Motor neuron (in vitro differentiated cells): ENCODE measurements around the gene JPH3. TPM values are rescaled to one million over a fixed set of nuclear protein-coding genes. Genes with fewer than 3 reads are reported as not detected.
"Not testable (repeated sequence)": the region's sequence is repeated elsewhere in the genome, so short reads cannot be mapped to it uniquely, and the experiment has no call there.

Experiments
- ATAC-seq, 8 experiments: fragments of 200-7000 bp; cut with Tn5 transposase; replicated peaks in 6 of 8; 2 replicates each; pipeline ENCODE4 v1.8.0; 2021; ENCODE audit warnings: mild to moderate bottlenecking in 8 of 8, moderate library complexity in 8 of 8
- H3K27ac ChIP-seq, 2 donors: fragments of 250-450 bp; sonication (Bioruptor Pico); 2 replicates each; pipeline ENCODE4 v1.9.0; 2021; ENCODE audit warnings: antibody characterized with exemption in 2 of 2, mild to moderate bottlenecking in 2 of 2, moderate library complexity in 1 of 2
- H3K4me1 ChIP-seq, 2 donors: fragments of 250-450 bp; sonication (Bioruptor Pico); replicated peaks in 1 of 2; 2 replicates each; pipeline ENCODE4 v1.6.1; 2021; ENCODE audit warnings: antibody characterized with exemption in 2 of 2, mild to moderate bottlenecking in 2 of 2, moderate library complexity in 1 of 2
- H3K4me3 ChIP-seq, 5 donors: fragments of 250-450 bp; sonication (Bioruptor Pico); 2 replicates each; pipeline ENCODE4 v1.9.0; 2021; ENCODE audit warnings: antibody characterized with exemption in 5 of 5, mild to moderate bottlenecking in 5 of 5, moderate library complexity in 4 of 5
- WGBS, 10 experiments: fragments of 450-650 bp; shearing (Covaris generic); methylation state at CpG; one replicate each; pipeline ENCODE4 v1.0.0; 2022; 5-methylcytosine and 5-hydroxymethylcytosine counted together
- in situ Hi-C, 9 experiments: fragments of 400-800 bp; cut with MboI; loops; one replicate each; pipeline ENCODE4 v1.15.0; 2021; ENCODE audit warnings: low sequenced_read_pairs in 9 of 9, low pct_unique_long_range_greater_than_20kb in 2 of 9; ENCODE audit not compliant: unreplicated experiment in 9 of 9
- total RNA-seq, 8 experiments: library from RNA; unstranded; fragments of 300-600 nt; gene quantifications; 2 replicates each; pipeline versions ENCODE4 v1.2.3 to v1.2.4, GENCODE V29; 2022

The JPH3 gene
- total RNA-seq, 8 experiments from 2014 or later: 0.51 to 23.5 (median 12.8) TPM

DNA sequence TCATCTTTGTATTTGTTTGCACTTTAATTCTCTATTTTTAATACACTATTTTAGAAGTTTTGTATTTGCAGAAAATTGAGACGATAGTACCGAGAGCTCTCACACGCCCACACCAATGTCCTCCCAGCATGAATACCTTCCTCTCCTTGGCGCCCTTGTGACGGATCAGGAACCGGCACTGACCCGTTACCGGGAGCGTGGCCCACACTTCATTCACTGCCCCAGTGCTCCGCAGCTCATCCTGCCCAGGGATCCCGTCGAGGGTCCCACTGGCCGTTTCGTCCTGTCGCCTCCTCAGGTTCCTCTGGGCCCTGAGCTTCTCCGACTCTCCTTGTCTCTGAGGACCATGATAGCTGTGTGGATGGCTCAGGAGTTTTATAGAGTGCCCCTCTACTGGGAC, 112.9 kb downstream of the JPH3 start:
- no peak for ATAC-seq
- H3K27ac ChIP-seq: no peak overlapping the region
- 93 to 100% (median 98%) methylated on average over 1 to 16 of the region's 16 CpGs; no CpG with 5 or more reads in 2 of the 10 experiments for WGBS, 10 experiments

DNA sequence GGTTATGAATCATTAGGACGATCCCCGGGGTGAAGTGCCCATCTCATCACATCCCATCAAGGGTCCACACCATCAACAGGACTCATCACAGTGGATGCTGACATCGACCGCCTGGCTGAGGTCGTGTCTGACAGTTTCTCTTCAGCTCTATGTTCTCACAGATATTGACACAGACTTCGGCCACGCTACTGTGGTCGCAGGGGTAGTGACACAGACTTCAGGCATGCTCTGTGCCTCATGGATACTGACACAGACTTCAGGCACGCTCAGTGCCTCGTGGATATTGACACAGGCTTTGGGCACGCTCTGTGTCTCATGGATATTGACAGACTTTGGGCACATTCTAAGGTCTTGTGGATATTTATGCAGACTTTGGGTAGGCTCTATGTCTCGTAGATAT, 113.3 kb downstream of the JPH3 start:
- WGBS, 10 experiments: 90 to 100% (median 99%) methylated on average over 1 to 7 of the region's 12 CpGs; no CpG with 5 or more reads in 4 of the 10 experiments
- in situ Hi-C loops: no loop called here
- H3K27ac ChIP-seq: no peak overlapping the region
- ATAC-seq: no peak
- H3K4me3 ChIP-seq: no peak overlapping the region
- no peaks in the 10 kb centered on the region for H3K4me1 ChIP-seq

More for the DNA sequence above, 112.9 kb downstream of the JPH3 start:
- Histone ChIP-seq H3K4me1 (no peaks in the 10 kb centered on the region), H3K4me3 (no peak overlapping the region)
- in situ Hi-C loops: no loop called here

DNA sequence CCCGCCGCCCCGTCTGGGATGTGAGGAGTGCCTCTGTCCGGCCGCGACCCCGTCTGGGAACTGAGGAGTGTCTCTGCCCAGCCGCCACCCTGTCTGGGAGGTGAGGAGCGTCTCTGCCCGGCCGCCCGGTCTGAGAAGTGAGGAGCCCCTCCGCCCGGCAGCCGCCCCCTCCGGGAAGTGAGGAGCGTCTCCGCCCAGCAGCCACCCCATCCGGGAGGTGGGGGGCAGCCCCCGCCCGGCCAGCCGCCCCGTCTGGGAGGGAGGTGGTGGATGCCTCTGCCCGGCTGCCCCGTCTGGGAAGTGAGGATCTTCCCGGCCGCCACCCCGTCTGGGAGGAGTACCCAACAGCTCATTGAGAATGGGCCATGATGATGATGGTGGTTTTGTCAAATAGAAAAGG, 116.5 kb downstream of the JPH3 start:
- H3K4me3 ChIP-seq, H3K27ac ChIP-seq, in situ Hi-C loops: not testable (repeated sequence)
- H3K4me1 ChIP-seq: peaks cover 9 to 13% of the 10 kb centered on the region in 2 donors
- no CpG with 5 or more reads among the region's 28 CpGs for WGBS, 10 experiments
- peak in 1 of 8 experiments; percentile 41 for ATAC-seq

DNA sequence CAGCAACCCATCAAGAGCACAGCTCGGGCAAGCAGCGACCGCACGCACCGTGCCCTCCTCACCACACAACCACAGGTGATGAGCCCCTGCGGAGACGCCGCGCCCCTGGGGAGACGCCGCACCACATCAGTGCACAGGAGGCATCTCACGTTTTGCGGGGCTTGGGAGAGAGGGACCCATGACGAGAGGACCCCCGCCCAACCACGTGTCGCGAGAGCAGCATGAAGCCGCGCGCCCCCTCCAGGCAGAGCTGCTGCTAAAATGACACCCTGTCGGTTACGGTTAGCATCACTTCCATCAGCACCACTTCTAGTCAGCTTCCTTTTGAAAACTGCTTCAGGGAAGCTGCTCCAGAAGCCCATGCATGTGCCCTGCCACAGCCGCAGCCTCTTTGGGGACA, 118.1 kb downstream of the JPH3 start:
- Histone ChIP-seq H3K4me3 (no peak overlapping the region), H3K4me1 (peaks cover 9 to 13% of the 10 kb centered on the region in 2 donors), H3K27ac (no peak overlapping the region)
- ATAC-seq: no peak
- in situ Hi-C loops: no loop called here
- 87 to 100% (median 98%) methylated on average over 2 to 15 of the region's 24 CpGs; no CpG with 5 or more reads in 5 of the 10 experiments for WGBS, 10 experiments

DNA sequence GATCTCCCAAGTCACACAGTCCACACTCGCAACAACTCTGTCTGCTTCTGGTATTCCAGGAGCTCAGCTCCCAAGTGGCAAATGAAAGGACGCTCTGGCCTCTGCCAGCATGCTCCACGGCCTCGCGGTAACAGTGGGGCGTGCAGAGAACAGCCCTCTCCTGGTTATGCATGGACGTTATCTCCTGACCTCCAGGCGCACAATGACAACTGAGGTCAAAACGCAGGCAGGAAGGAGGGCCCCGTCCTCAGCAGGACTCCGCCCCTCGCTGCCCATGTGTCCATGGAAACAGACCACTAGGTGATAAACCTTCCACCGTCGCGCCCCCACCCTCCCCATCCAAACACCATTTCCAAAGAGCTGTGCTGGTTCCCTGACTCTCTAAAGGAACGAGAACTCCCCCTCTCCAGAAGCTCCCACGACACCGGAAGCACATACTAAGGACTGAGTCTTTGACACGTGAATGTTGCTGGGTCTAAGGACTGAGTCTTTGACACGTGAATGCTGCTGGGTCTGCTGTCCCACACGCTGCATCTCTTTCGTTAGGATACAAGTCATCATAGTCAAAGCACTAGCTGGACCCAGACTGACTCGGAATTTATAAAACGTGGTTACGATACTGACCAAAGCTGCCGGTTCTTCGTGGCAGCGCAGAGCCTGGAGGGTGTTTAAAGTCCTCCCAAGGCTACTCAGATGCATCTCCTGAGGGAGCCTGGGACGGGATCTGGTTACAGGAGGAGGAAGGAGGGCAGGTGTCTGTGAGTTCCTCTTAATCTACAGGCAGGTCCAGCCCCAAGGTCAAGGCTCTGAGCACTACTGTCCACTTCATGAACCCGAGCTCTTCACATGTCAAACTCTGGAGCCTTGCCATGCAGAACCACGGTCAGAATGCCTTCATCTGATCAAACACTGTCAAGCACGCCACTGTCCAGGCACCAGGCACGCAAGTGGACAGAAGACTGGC, 119.6 kb downstream of the JPH3 start:
- H3K27ac ChIP-seq: peak overlapping the region in 1 of 2 donors; percentile 35
- H3K4me3 ChIP-seq: no peak overlapping the region
- ATAC-seq: peak in 3 of 8 experiments; percentile 13 to 62 (median 59)
- in situ Hi-C loops: no loop called here
- WGBS, 10 experiments: 40 to 100% (median 92%) methylated on average over 1 to 18 of the region's 33 CpGs; no CpG with 5 or more reads in 1 of the 10 experiments
- H3K4me1 ChIP-seq: peaks cover 9 to 13% of the 10 kb centered on the region in 2 donors

DNA sequence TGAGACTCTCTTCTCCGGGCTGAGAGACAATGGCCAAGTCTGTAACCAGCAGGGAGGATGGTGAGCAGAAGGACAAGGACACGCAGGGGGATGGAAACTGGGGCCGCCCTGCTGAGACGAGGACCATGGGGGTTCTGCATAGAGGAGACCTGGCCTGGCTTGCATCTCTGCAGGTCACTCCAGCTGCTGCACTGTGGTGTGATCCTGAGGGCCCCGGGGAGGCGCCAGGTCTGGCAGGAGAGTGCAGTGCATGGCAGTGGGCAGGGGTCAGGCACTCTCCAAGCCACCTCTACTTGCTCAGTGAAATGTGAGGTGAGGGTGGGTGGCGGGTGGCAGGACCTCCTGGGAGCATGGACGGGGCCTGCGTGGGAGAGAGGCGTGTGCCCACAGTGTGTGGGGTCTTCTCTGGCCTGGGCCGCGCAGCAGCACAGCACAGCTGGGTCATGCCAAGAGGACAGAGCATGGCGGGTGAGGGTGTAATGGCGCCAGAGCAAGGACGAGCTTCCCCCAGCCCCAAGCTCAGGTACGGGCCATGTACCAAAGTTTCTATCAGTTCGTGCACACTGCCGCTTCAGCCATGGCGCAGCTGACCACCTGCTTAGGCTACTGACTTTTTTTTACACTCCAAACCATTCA, 120.4 kb downstream of the JPH3 start:
- Histone ChIP-seq H3K4me1 (peaks cover 9 to 13% of the 10 kb centered on the region in 2 donors), H3K4me3 (no peak overlapping the region), H3K27ac (no peak overlapping the region)
- in situ Hi-C loops: no loop called here
- ATAC-seq: peak in 3 of 8 experiments; percentile 4 to 14 (median 5)
- 75 to 100% (median 88%) methylated on average over 1 to 4 of the region's 19 CpGs; no CpG with 5 or more reads in 3 of the 10 experiments for WGBS, 10 experiments

DNA sequence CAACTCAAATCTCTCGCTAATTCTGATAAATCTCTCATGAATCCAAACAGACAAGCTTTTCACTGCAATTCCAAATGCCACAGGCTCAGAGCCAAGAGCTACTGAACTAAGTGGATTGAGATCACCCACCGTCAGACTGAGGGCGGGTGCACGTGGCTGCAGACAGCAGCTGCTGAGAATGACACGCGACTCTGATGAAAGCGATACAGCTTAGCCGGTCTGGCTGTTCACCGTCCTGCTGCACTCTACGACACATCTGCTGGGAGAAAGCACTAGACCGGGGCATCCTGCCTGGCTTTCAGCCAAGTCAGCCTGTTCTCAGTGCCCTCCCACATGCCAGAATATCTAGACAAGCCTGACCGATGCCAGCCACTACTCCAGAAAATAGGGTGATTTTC, 120.9 kb downstream of the JPH3 start:
- peak in 6 of 8 experiments; percentile 72 to 97 (median 86) for ATAC-seq
- Histone ChIP-seq H3K4me3 (no peak overlapping the region), H3K4me1 (peaks cover 9 to 13% of the 10 kb centered on the region in 2 donors), H3K27ac (peak overlapping the region in 1 of 2 donors; percentile 19)
- in situ Hi-C loops: no loop called here
- WGBS, 10 experiments: 40 to 92% (median 73%) methylated on average over 1 to 5 of the region's 12 CpGs; no CpG with 5 or more reads in 3 of the 10 experiments

DNA sequence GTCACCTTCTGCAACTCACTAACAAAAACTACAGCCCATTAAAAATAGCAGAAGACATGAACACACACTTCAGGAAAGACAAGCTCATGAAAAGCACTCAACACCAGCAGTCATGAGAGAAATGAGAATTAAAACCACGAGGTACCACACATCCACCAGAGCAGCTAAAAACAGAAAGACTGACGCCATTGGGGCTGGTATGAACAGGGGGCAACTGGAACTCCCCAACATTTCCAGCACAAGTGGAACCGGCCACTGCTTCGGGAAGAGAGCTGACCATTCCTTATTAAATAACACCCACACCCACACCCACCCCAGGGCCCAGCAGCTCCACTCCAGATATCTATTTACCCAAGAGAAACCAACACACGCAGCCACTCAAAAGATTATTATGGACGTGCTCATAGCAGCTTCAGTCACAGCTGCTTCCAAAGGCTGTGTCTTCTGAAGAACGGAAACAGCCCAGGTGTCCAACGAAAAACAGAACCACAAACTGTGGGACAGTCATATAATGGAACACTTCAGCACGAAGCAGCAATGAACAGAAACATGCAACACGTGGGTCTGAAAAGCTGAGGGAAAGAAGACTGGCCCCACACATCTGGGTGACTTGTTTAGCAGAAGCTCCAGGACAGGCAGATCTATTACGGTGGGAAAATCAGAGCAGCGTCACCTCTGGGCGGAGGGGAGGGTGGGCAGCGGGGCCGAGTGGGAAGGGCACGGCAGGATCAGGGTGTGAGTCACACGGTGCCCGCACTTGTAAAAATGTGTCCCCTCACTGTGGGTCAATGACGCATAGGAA, 122.4 kb downstream of the JPH3 start:
- Histone ChIP-seq H3K4me3 (no peak overlapping the region), H3K4me1 (peaks cover 9 to 13% of the 10 kb centered on the region in 2 donors), H3K27ac (no peak overlapping the region)
- ATAC-seq: no peak
- in situ Hi-C loops: no loop called here
- 73 to 100% (median 94%) methylated on average over 1 to 8 of the region's 19 CpGs; no CpG with 5 or more reads in 3 of the 10 experiments for WGBS, 10 experiments

DNA sequence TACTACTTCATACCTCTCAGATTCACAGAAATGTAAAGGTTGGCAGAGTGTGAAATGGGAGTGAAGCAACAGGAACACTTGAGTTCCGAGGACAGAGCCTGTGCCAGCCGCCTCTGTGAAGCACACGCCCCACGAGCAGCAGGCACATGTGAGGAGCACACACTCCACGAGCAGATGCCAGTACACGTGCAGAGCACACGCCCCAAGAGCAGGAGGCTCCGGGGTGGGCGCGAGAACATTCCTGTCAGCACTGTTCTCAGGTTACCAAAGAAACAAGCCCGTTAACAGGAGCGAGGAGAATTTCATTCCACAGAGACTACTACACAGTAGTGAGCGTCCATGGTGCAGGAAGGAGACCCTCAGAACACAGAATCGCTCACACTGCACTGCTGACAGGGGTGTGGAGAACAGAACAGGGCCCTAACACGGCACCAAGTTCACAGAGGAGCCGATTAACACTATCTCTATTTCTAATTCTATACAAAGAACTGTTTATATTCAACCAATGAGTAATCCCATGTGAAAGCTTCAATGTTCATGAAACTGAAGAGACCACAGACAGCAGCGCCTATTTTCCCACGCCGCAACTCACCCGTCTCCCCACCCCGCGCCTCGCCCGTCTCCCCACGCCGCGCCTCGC, 123.4 kb downstream of the JPH3 start:
- WGBS, 10 experiments: 80 to 100% (median 97%) methylated on average over 1 to 6 of the region's 28 CpGs; no CpG with 5 or more reads in 7 of the 10 experiments
- H3K27ac ChIP-seq: no peak overlapping the region
- H3K4me3 ChIP-seq: no peak overlapping the region
- ATAC-seq: peak in 5 of 8 experiments; percentile 9 to 80 (median 31)
- in situ Hi-C loops: no loop called here
- H3K4me1 ChIP-seq: peaks cover 9 to 13% of the 10 kb centered on the region in 2 donors

DNA sequence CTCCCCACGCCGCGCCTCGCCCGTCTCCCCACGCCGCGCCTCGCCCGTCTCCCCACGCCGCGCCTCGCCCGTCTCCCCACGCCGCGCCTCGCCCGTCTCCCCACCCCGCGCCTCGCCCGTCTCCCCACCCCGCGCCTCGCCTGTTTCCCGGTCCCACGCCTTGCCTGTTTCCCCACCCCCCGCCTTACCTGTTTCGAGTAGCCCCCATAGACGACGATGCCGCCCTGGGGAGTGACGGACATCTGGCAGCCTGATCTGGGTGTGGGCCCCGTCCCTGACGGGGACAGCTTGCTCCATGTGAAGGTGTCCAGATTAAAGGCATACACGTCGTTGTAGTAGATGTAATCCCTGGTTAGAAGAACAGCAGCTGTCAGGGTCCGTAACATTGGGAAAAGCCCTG, 124.3 kb downstream of the JPH3 start:
- 93 to 100% (median 97%) methylated on average over 2 to 7 of the region's 40 CpGs; no CpG with 5 or more reads in 7 of the 10 experiments for WGBS, 10 experiments
- ATAC-seq, in situ Hi-C loops, H3K27ac ChIP-seq, H3K4me3 ChIP-seq: not testable (repeated sequence)
- H3K4me1 ChIP-seq: peaks cover 6 to 11% of the 10 kb centered on the region in 2 donors

DNA sequence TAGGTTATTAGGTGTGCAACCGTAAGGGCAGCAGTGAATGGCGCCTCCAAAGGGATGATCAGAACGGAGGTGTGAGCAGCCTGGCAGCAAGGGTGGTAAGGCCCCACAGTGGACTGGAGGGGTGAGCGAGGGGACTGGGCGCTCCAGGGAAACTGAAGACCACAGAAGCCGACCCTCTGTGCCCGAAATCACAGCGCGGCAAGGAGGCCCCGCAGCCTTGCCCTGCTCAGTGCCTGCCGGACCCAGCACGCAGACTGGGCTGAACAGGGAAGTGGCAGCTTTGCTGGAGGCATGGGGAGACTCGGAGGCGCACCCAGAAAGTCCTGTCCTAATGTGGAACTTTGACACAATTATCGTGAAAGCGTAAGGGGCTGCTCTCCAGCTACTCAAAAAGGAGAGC, 125.0 kb downstream of the JPH3 start:
- ATAC-seq: no peak
- no peak overlapping the region for H3K27ac ChIP-seq
- H3K4me3 ChIP-seq: no peak overlapping the region
- H3K4me1 ChIP-seq: peaks cover 0 to 3% of the 10 kb centered on the region in 2 donors
- in situ Hi-C loops: no loop called here
- WGBS, 10 experiments: 91 to 100% (median 98%) methylated on average over 1 to 13 of the region's 16 CpGs; no CpG with 5 or more reads in 3 of the 10 experiments

DNA sequence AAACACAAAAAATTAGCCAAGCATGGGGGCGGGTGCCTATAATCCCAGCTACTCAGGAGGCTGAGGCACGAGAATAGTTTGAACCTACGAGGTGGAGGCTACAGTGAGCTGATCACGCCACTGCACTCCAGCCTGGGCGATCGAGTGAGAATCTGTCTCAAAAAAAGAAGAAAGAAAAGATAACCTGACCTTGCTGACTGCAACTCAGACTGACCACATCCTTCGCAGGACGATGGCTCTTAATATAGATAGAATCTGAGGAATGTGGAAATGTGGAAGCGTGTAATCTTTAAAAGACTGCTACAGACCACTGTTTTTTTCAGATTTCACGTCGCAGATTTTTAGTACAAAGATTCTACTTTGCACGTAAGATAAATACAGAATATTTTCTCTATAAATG, 125.7 kb downstream of the JPH3 start:
- Histone ChIP-seq H3K4me1 (peaks cover 0 to 2% of the 10 kb centered on the region in 2 donors), H3K27ac (no peak overlapping the region), H3K4me3 (no peak overlapping the region)
- ATAC-seq: no peak
- 94 to 100% (median 97%) methylated on average over 4 to 10 of the region's 12 CpGs; no CpG with 5 or more reads in 1 of the 10 experiments for WGBS, 10 experiments
- in situ Hi-C loops: no loop called here
